OCI-LY1 (cell line): Measurements from ENCODE around the gene SUPT4H1.

Source experiments
- H2AFZ ChIP-seq: fragments of 200-600 bp; sonication (generic), shearing (Covaris generic); 2 replicates; pipeline ENCODE4 v1.6.0; 2014; ENCODE audit warnings: antibody characterized with exemption, mild to moderate bottlenecking, low read length
- H3F3A ChIP-seq: fragments of 200-600 bp; sonication (generic), shearing (Covaris generic); 2 replicates; pipeline ENCODE4 v1.6.0; 2014; ENCODE audit warnings: mild to moderate bottlenecking, antibody characterized with exemption, low read length, moderate library complexity; ENCODE audit not compliant: insufficient read depth
- H3K27ac ChIP-seq: fragments of 200-600 bp; sonication (generic); 2 replicates; pipeline ENCODE4 v1.5.1; 2014; ENCODE audit warnings: low read length, mixed run types, mild to moderate bottlenecking, low read depth; ENCODE audit not compliant: poor library complexity, severe bottlenecking
- H3K27me3 ChIP-seq: fragments of 200-600 bp; sonication (generic); 2 replicates; pipeline ENCODE4 v1.6.0; 2014; ENCODE audit warnings: antibody characterized with exemption, mild to moderate bottlenecking, low read length, moderate library complexity; ENCODE audit not compliant: insufficient read depth
- H3K36me3 ChIP-seq: fragments of 200-600 bp; sonication (generic); 2 replicates; pipeline ENCODE4 v1.6.1; 2014; ENCODE audit warnings: mild to moderate bottlenecking, antibody characterized with exemption, low read length, moderate library complexity, mixed read lengths; ENCODE audit not compliant: insufficient read depth
- H3K4me1 ChIP-seq: fragments of 200-600 bp; sonication (generic); 2 replicates; pipeline ENCODE4 v1.5.1; 2014; ENCODE audit warnings: mild to moderate bottlenecking, low read length, moderate library complexity; ENCODE audit not compliant: insufficient read depth, severe bottlenecking
- H3K4me2 ChIP-seq: fragments of 200-600 bp; sonication (generic), shearing (Covaris generic); 2 replicates; pipeline ENCODE4 v1.6.1; 2014; ENCODE audit warnings: low read length
- H3K4me3 ChIP-seq: fragments of 200-600 bp; sonication (generic); 2 replicates; pipeline ENCODE4 v1.5.1; 2014; ENCODE audit warnings: low read length, low read depth, mild to moderate bottlenecking, mixed read lengths; ENCODE audit not compliant: poor library complexity, severe bottlenecking
- H3K79me2 ChIP-seq: fragments of 200-600 bp; shearing (Covaris generic); 2 replicates; pipeline ENCODE4 v1.6.1; 2016; ENCODE audit warnings: mixed run types, low read length, mixed read lengths; ENCODE audit not compliant: insufficient read depth
- H3K9ac ChIP-seq: fragments of 200-600 bp; sonication (generic), shearing (Covaris generic); 2 replicates; pipeline ENCODE4 v1.6.1; 2014; ENCODE audit warnings: mild to moderate bottlenecking, low read length, mixed read lengths
- H3K9me2 ChIP-seq: fragments of 200-600 bp; sonication (generic), shearing (Covaris generic); 2 replicates; pipeline ENCODE4 v1.6.1; 2014; ENCODE audit warnings: low read depth, mild to moderate bottlenecking, low read length, mixed read lengths
- H3K9me3 ChIP-seq: fragments of 200-600 bp; shearing (Covaris generic); 2 replicates; pipeline ENCODE4 v1.6.1; 2014; ENCODE audit warnings: low read length, mixed read lengths
- H4K20me1 ChIP-seq: fragments of 200-600 bp; sonication (generic), shearing (Covaris generic); 2 replicates; pipeline ENCODE4 v1.6.0; 2016; ENCODE audit warnings: mild to moderate bottlenecking, low read length; ENCODE audit not compliant: insufficient read depth
- EZH2 ChIP-seq: fragments of 200-600 bp; sonication (generic), shearing (Covaris generic); IDR thresholded peaks from 2 replicates; pipeline ENCODE4 v1.8.0; 2017; ENCODE audit warnings: borderline replicate concordance, mixed run types, mild to moderate bottlenecking, antibody characterized with exemption, low read length, moderate library complexity, mixed read lengths
- TF ChIP-seq, protein P1 (sequence below): fragments of 200-600 bp; sonication (generic), shearing (Covaris generic); IDR thresholded peaks from 2 replicates; pipeline ENCODE4 v1.5.1; 2017; ENCODE audit warnings: mild to moderate bottlenecking, antibody characterized with exemption, low read length, moderate library complexity, mixed read lengths

SUPT4H1 gene

DNA sequence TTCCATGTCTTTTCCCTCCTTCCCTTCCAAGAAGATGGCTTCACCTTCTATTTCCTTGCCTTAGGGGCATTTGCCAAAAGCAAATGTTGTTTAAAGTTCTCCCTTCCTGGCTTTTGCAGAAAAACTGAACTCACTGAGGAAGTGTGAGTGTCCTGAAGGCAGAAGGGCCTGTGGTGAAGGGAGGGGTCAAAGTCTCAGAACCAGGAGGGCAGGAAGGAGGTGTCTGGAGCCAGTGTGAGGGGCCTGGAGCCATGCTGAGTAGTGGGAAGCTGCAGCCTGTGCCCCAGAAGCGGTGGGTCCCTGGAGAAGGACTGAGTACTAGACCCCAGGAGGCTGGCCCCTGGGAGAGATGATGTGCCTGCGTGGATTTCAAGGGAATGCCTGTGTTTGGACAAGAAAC, 23.8 kb upstream of the SUPT4H1 start:
- Histone ChIP-seq H3K27me3 (no peaks in the 10 kb centered on the region; the same call in none of the 2 replicates), H3K4me1 (no peaks in the 10 kb centered on the region), H3K9ac (no peak overlapping the region), H3K36me3 (no peaks in the 10 kb centered on the region; the same call in 1 of the 2 replicates), H3K9me3 (no peaks in the 10 kb centered on the region), H3F3A (no peaks in the 10 kb centered on the region), H3K9me2 (no peaks in the 10 kb centered on the region), H3K27ac (no peak overlapping the region), H3K79me2 (no peaks in the 10 kb centered on the region), H3K4me2 (no peak overlapping the region), H2AFZ (no peak overlapping the region), H4K20me1 (no peaks in the 10 kb centered on the region), H3K4me3 (no peak overlapping the region)
- TF ChIP-seq EZH2 = no peak
- TF ChIP-seq, protein P1, sequence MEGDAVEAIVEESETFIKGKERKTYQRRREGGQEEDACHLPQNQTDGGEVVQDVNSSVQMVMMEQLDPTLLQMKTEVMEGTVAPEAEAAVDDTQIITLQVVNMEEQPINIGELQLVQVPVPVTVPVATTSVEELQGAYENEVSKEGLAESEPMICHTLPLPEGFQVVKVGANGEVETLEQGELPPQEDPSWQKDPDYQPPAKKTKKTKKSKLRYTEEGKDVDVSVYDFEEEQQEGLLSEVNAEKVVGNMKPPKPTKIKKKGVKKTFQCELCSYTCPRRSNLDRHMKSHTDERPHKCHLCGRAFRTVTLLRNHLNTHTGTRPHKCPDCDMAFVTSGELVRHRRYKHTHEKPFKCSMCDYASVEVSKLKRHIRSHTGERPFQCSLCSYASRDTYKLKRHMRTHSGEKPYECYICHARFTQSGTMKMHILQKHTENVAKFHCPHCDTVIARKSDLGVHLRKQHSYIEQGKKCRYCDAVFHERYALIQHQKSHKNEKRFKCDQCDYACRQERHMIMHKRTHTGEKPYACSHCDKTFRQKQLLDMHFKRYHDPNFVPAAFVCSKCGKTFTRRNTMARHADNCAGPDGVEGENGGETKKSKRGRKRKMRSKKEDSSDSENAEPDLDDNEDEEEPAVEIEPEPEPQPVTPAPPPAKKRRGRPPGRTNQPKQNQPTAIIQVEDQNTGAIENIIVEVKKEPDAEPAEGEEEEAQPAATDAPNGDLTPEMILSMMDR = no peak

DNA sequence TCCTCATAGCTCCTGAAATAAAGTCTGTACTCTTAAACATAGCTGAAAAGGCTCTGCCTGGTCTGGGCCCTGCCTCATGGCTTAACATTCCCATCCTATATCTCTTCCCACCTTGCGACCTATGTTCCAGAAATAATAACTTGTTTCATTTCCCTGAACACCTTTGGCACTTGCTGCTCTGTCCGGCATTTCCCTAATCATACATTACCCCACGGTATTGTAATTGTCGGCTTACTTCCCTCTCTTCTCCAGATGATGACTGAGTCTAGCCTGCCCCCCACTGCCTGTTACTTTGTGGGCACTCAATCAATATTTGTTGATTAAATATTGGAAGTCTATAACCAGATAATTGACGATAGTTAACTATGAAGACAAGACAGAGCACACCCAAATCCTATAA, 23.3 kb upstream of the SUPT4H1 start:
- Histone ChIP-seq H3K4me3 (no peak overlapping the region), H3K79me2 (no peaks in the 10 kb centered on the region), H3K27me3 (no peaks in the 10 kb centered on the region; the same call in 1 of the 2 replicates), H3K36me3 (no peaks in the 10 kb centered on the region; the same call in 1 of the 2 replicates), H3K4me1 (no peaks in the 10 kb centered on the region), H4K20me1 (no peaks in the 10 kb centered on the region), H2AFZ (no peak overlapping the region), H3K9me2 (no peaks in the 10 kb centered on the region), H3K4me2 (no peak overlapping the region), H3K9me3 (no peaks in the 10 kb centered on the region), H3K9ac (no peak overlapping the region), H3F3A (no peaks in the 10 kb centered on the region), H3K27ac (no peak overlapping the region)
- TF ChIP-seq EZH2 = no peak
- TF ChIP-seq, protein P1 = no peak

DNA sequence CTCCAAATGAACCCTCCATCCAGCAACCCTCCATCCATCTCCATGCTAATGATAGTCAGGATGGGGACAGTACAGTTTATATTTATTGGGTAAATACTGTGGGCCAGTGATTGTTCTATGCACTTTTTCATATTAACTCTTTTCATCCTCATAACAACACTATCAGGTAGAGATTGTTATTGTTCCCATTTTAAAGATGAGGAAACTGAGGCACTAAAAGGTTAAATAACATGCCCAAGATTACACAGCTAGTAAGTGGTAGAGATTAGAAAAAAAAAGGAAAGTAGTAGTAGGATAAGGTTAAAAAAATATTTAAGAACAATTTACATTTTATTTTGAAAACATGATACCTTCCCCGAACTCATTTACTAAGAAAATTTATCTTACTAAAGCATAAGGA, 21.9 kb upstream of the SUPT4H1 start:
- H3K79me2 ChIP-seq = no peaks in the 10 kb centered on the region
- no peaks in the 10 kb centered on the region for H3F3A ChIP-seq
- H3K36me3 ChIP-seq = no peaks in the 10 kb centered on the region
- no peaks in the 10 kb centered on the region; the same call in 1 of the 2 replicates for H3K27me3 ChIP-seq
- no peak overlapping the region for H3K4me2 ChIP-seq
- no peak overlapping the region for H3K27ac ChIP-seq
- H3K9me2 ChIP-seq = no peaks in the 10 kb centered on the region
- no peaks in the 10 kb centered on the region for H4K20me1 ChIP-seq
- no peak overlapping the region for H2AFZ ChIP-seq
- H3K9me3 ChIP-seq = no peaks in the 10 kb centered on the region
- no peak for TF ChIP-seq EZH2
- TF ChIP-seq, protein P1 = no peak
- no peak overlapping the region for H3K4me3 ChIP-seq
- no peak overlapping the region for H3K9ac ChIP-seq
- no peaks in the 10 kb centered on the region for H3K4me1 ChIP-seq
